Measurements from ENCODE around the gene RBL2. TPM values are rescaled to one million over a fixed set of nuclear protein-coding genes. Genes with fewer than 3 reads are reported as not detected.

Gene RBL2
- total RNA-seq, 5 donors from 2014 or later (not counting 1 experiment from before 2014, with no cell fraction given) = 193 to 366 (median 261) TPM

- POLR2A ChIA-PET = no interaction called here
- WGBS (ENCODE audit: insufficient coverage) = no CpG with 5 or more reads among the region's 1 CpG
- Histone ChIP-seq H3K4me3 (ENCODE audit: control insufficient read depth in 1 of 2, extremely low read depth in 1 of 2, low read length in 1 of 2) (no peak overlapping the region), H3K27ac (ENCODE audit: low read length) (peak overlapping the region; percentile 34), H3K36me3 (ENCODE audit: control insufficient read depth in 2 of 2, extremely low read depth in 1 of 2, insufficient read depth in 1 of 2, low read length in 1 of 2) (peaks cover 21 to 92% of the 10 kb centered on the region in 2 donors), H3K27me3 (replicated peaks in 1 of 2; ENCODE audit: control insufficient read depth in 2 of 2, extremely low read depth in 1 of 2, insufficient read depth in 2 of 2, low read length in 1 of 2) (no peaks in the 10 kb centered on the region), H3K9me3 (peaks cover 4% of the 10 kb centered on the region), H3K4me1 (ENCODE audit: control insufficient read depth in 1 of 2, extremely low read depth in 1 of 2, insufficient read depth in 2 of 2, low read length in 2 of 2) (peaks cover 5 to 13% of the 10 kb centered on the region in 2 experiments)
- Mint-ChIP-seq H3K4me1 (peaks cover 48 to 59% (median 54%) of the 10 kb centered on the region in 3 donors), H3K27ac (peak overlapping the region; percentile 79 to 85), H3K36me3 (peaks cover 92% of the 10 kb centered on the region), H3K9me3 (peaks cover 8 to 21% (median 11%) of the 10 kb centered on the region in 3 donors), H3K4me3 (no peak overlapping the region), H3K27me3 (no peaks in the 10 kb centered on the region)
- CTCF ChIA-PET = interaction anchor here in 1 of 2 donors (0.5 kb wide), 1 partner anchor 23 kb away, joined by 4 read pairs; no protein-coding TSS in a partner anchor
- no peak for ATAC-seq (replicated peaks in 1 of 4)
- DNase-seq = no peak
Observed at GRCh38 chr16:53480394-53480793, 46.1 kb downstream of the RBL2 start.

- Mint-ChIP-seq H3K27me3 (no peaks in the 10 kb centered on the region), H3K36me3 (peaks cover 93% of the 10 kb centered on the region), H3K4me1 (peaks cover 35 to 44% (median 44%) of the 10 kb centered on the region in 3 donors), H3K4me3 (no peak overlapping the region), H3K27ac (peak overlapping the region; percentile 58 to 72), H3K9me3 (peaks cover 16 to 32% (median 23%) of the 10 kb centered on the region in 3 donors)
- ChIA-PET POLR2A (interaction anchor here in 1 of 2 donors (0.7 kb wide), 1 partner anchor 40 kb away, joined by 9 read pairs; no protein-coding TSS in a partner anchor), CTCF (interaction anchor here in 1 of 2 donors (0.6 kb wide), 1 partner anchor 72 kb away, joined by 4 read pairs; no protein-coding TSS in a partner anchor)
- 95% methylated on average over 2 of the region's 2 CpGs for WGBS (ENCODE audit: insufficient coverage)
- no peak overlapping the region for H3K4me3 ChIP-seq (ENCODE audit: control insufficient read depth in 1 of 2, extremely low read depth in 1 of 2, low read length in 1 of 2)
- no peak for DNase-seq
- H3K9me3 ChIP-seq = peaks cover 9% of the 10 kb centered on the region
- H3K4me1 ChIP-seq (ENCODE audit: control insufficient read depth in 1 of 2, extremely low read depth in 1 of 2, insufficient read depth in 2 of 2, low read length in 2 of 2) = peaks cover 5 to 9% of the 10 kb centered on the region in 2 experiments
- no peak for ATAC-seq (replicated peaks in 1 of 4)
- H3K36me3 ChIP-seq (ENCODE audit: control insufficient read depth in 2 of 2, extremely low read depth in 1 of 2, insufficient read depth in 1 of 2, low read length in 1 of 2) = peaks cover 21 to 97% of the 10 kb centered on the region in 2 donors
- H3K27me3 ChIP-seq (replicated peaks in 1 of 2; ENCODE audit: control insufficient read depth in 2 of 2, extremely low read depth in 1 of 2, insufficient read depth in 2 of 2, low read length in 1 of 2) = no peaks in the 10 kb centered on the region
- peak overlapping the region; percentile 30 for H3K27ac ChIP-seq (ENCODE audit: low read length)
Observed at GRCh38 chr16:53482123-53482522, 47.9 kb downstream of the RBL2 start.

- Mint-ChIP-seq H3K4me1 (peaks cover 35 to 48% (median 39%) of the 10 kb centered on the region in 3 donors), H3K27ac (peak overlapping the region in 1 of 2 donors; percentile 38), H3K4me3 (no peak overlapping the region), H3K36me3 (peaks cover 86% of the 10 kb centered on the region), H3K9me3 (peaks cover 12 to 30% (median 25%) of the 10 kb centered on the region in 3 donors), H3K27me3 (no peaks in the 10 kb centered on the region)
- WGBS (ENCODE audit: insufficient coverage) = no CpG with 5 or more reads among the region's 2 CpGs
- Histone ChIP-seq H3K4me1 (ENCODE audit: control insufficient read depth in 1 of 2, extremely low read depth in 1 of 2, insufficient read depth in 2 of 2, low read length in 2 of 2) (peaks cover 0 to 3% of the 10 kb centered on the region in 2 experiments), H3K9me3 (peaks cover 9% of the 10 kb centered on the region), H3K4me3 (ENCODE audit: control insufficient read depth in 1 of 2, extremely low read depth in 1 of 2, low read length in 1 of 2) (no peak overlapping the region), H3K27me3 (replicated peaks in 1 of 2; ENCODE audit: control insufficient read depth in 2 of 2, extremely low read depth in 1 of 2, insufficient read depth in 2 of 2, low read length in 1 of 2) (no peaks in the 10 kb centered on the region), H3K36me3 (ENCODE audit: control insufficient read depth in 2 of 2, extremely low read depth in 1 of 2, insufficient read depth in 1 of 2, low read length in 1 of 2) (peaks cover 14 to 89% of the 10 kb centered on the region in 2 donors), H3K27ac (ENCODE audit: low read length) (no peak overlapping the region)
- ATAC-seq (replicated peaks in 1 of 4) (no peak), DNase-seq (no peak)
- CTCF ChIA-PET = no interaction called here
- POLR2A ChIA-PET = no interaction called here
Observed at GRCh38 chr16:53484542-53484941, 50.3 kb downstream of the RBL2 start.

GRCh38 chr16:53486230-53486629 lies 52.0 kb downstream of the RBL2 start:
- Histone ChIP-seq H3K36me3 (ENCODE audit: control insufficient read depth in 2 of 2, extremely low read depth in 1 of 2, insufficient read depth in 1 of 2, low read length in 1 of 2) (peaks cover 8 to 86% of the 10 kb centered on the region in 2 donors), H3K27ac (ENCODE audit: low read length) (peak overlapping the region; percentile 22), H3K9me3 (peaks cover 9% of the 10 kb centered on the region), H3K4me1 (ENCODE audit: control insufficient read depth in 1 of 2, extremely low read depth in 1 of 2, insufficient read depth in 2 of 2, low read length in 2 of 2) (no peaks in the 10 kb centered on the region), H3K27me3 (replicated peaks in 1 of 2; ENCODE audit: control insufficient read depth in 2 of 2, extremely low read depth in 1 of 2, insufficient read depth in 2 of 2, low read length in 1 of 2) (no peaks in the 10 kb centered on the region), H3K4me3 (ENCODE audit: control insufficient read depth in 1 of 2, extremely low read depth in 1 of 2, low read length in 1 of 2) (no peak overlapping the region)
- POLR2A ChIA-PET = no interaction called here
- peak overlapping the region; percentile 43 to 69 for H3K27ac Mint-ChIP-seq
- H3K9me3 Mint-ChIP-seq = peaks cover 12 to 30% (median 25%) of the 10 kb centered on the region in 3 donors
- peaks cover 36 to 53% (median 39%) of the 10 kb centered on the region in 3 donors for H3K4me1 Mint-ChIP-seq
- no peaks in the 10 kb centered on the region for H3K27me3 Mint-ChIP-seq
- CTCF ChIA-PET = no interaction called here
- peaks cover 84% of the 10 kb centered on the region for H3K36me3 Mint-ChIP-seq
- ATAC-seq (replicated peaks in 1 of 4) = peak in 1 of 4 experiments; percentile 20
- no peak overlapping the region for H3K4me3 Mint-ChIP-seq
- DNase-seq = no peak

- peaks cover 5 to 81% of the 10 kb centered on the region in 2 donors for H3K36me3 ChIP-seq (ENCODE audit: control insufficient read depth in 2 of 2, extremely low read depth in 1 of 2, insufficient read depth in 1 of 2, low read length in 1 of 2)
- CTCF ChIA-PET = interaction anchor here in 1 of 2 donors (0.9 to 1.0 kb wide), 2 partner anchors 40 to 53 kb away, joined by 3 to 4 read pairs; no protein-coding TSS in a partner anchor
- H3K27me3 Mint-ChIP-seq = no peaks in the 10 kb centered on the region
- POLR2A ChIA-PET = interaction anchor here in 1 of 2 donors (0.6 to 1.8 kb wide), 5 partner anchors 11 to 366 kb away, joined by 3 to 17 read pairs (median 4); partner anchors contain the start of gene AKTIP
- peaks cover 8 to 18% (median 14%) of the 10 kb centered on the region in 3 donors for H3K9me3 Mint-ChIP-seq
- H3K4me3 Mint-ChIP-seq = no peak overlapping the region
- H3K4me1 Mint-ChIP-seq = peaks cover 46 to 59% (median 49%) of the 10 kb centered on the region in 3 donors
- peak overlapping the region; percentile 6 for H3K27ac ChIP-seq (ENCODE audit: low read length)
- DNase-seq (no peak), ATAC-seq (replicated peaks in 1 of 4) (no peak)
- H3K4me1 ChIP-seq (ENCODE audit: control insufficient read depth in 1 of 2, extremely low read depth in 1 of 2, insufficient read depth in 2 of 2, low read length in 2 of 2) = no peaks in the 10 kb centered on the region
- no CpG with 5 or more reads among the region's 1 CpG for WGBS (ENCODE audit: insufficient coverage)
- peak overlapping the region; percentile 83 to 89 for H3K27ac Mint-ChIP-seq
- peaks cover 9% of the 10 kb centered on the region for H3K9me3 ChIP-seq
- H3K27me3 ChIP-seq (replicated peaks in 1 of 2; ENCODE audit: control insufficient read depth in 2 of 2, extremely low read depth in 1 of 2, insufficient read depth in 2 of 2, low read length in 1 of 2) = no peaks in the 10 kb centered on the region
- peaks cover 78% of the 10 kb centered on the region for H3K36me3 Mint-ChIP-seq
- H3K4me3 ChIP-seq (ENCODE audit: control insufficient read depth in 1 of 2, extremely low read depth in 1 of 2, low read length in 1 of 2) = no peak overlapping the region
Observed at GRCh38 chr16:53489755-53490154, 55.5 kb downstream of the RBL2 start.

GRCh38 chr16:53492503-53492902 lies 58.2 kb downstream of the RBL2 start:
- ATAC-seq (replicated peaks in 1 of 4) (no peak), DNase-seq (no peak)
- POLR2A ChIA-PET = no interaction called here
- Mint-ChIP-seq H3K27ac (peak overlapping the region; percentile 84 to 89), H3K36me3 (peaks cover 72% of the 10 kb centered on the region), H3K9me3 (no peaks in the 10 kb centered on the region), H3K4me3 (no peak overlapping the region), H3K4me1 (peaks cover 63 to 82% (median 63%) of the 10 kb centered on the region in 3 donors), H3K27me3 (no peaks in the 10 kb centered on the region)
- Histone ChIP-seq H3K4me1 (ENCODE audit: control insufficient read depth in 1 of 2, extremely low read depth in 1 of 2, insufficient read depth in 2 of 2, low read length in 2 of 2) (peaks cover 2 to 3% of the 10 kb centered on the region in 2 experiments), H3K4me3 (ENCODE audit: control insufficient read depth in 1 of 2, extremely low read depth in 1 of 2, low read length in 1 of 2) (no peak overlapping the region), H3K36me3 (ENCODE audit: control insufficient read depth in 2 of 2, extremely low read depth in 1 of 2, insufficient read depth in 1 of 2, low read length in 1 of 2) (peaks cover 10 to 85% of the 10 kb centered on the region in 2 donors), H3K27me3 (replicated peaks in 1 of 2; ENCODE audit: control insufficient read depth in 2 of 2, extremely low read depth in 1 of 2, insufficient read depth in 2 of 2, low read length in 1 of 2) (no peaks in the 10 kb centered on the region), H3K9me3 (no peaks in the 10 kb centered on the region), H3K27ac (ENCODE audit: low read length) (no peak overlapping the region)
- CTCF ChIA-PET = no interaction called here
- WGBS (ENCODE audit: insufficient coverage) = no CpG with 5 or more reads among the region's 1 CpG
